Measurements from ENCODE around the gene GJA3.

GRCh38 chr13:20186771-20187170, 25.9 kb upstream of the GJA3 start:
- no peak for TF ChIP-seq JUN (IDR thresholded peaks at IDR 0.05; ENCODE audit: borderline replicate concordance, low read depth, low read length)
- TF ChIP-seq JUN (CRISPR knock-in tag; IDR thresholded peaks at IDR 0.05; ENCODE audit: borderline replicate concordance) = no peak
- TF ChIP-seq ZNF224 (CRISPR knock-in tag; IDR thresholded peaks at IDR 0.05) = no peak
- TF ChIP-seq CTCF (IDR thresholded peaks at IDR 0.05 in 2 of 3, conservative IDR thresholded peaks at IDR 0.05 in 1 of 3; ENCODE audit: insufficient read depth in 2 of 3, low read depth in 1 of 3, low read length in 3 of 3) = no peak
- no peak for TF ChIP-seq ZNF347 (CRISPR knock-in tag; IDR thresholded peaks at IDR 0.05; ENCODE audit: low read depth)
- no peak for TF ChIP-seq KAT2B (IDR thresholded peaks at IDR 0.05; ENCODE audit: low read depth, low read length)
- no peak for TF ChIP-seq ZBTB34 (CRISPR knock-in tag; IDR thresholded peaks at IDR 0.05)
- no peak for TF ChIP-seq ARID4B (CRISPR knock-in tag; IDR thresholded peaks at IDR 0.05)
- TF ChIP-seq ZNF584 (CRISPR knock-in tag; IDR thresholded peaks at IDR 0.05; ENCODE audit: low read depth) = no peak
- no peak for TF ChIP-seq ATF1 (CRISPR knock-in tag; IDR thresholded peaks at IDR 0.05)
- TF ChIP-seq ATF1 (tag; IDR thresholded peaks at IDR 0.05) = no peak
- TF ChIP-seq TEAD2 (tag; IDR thresholded peaks at IDR 0.05) = no peak
